Activated T-cell treated with anti-CD3 and anti-CD28 coated beads, Interleukin-2, amount 50 U/mL, for 72 hours (primary cell): ENCODE measurements around the gene PDX1. TPM values are rescaled to one million over a fixed set of nuclear protein-coding genes. Genes with fewer than 3 reads are reported as not detected.
"Not testable (repeated sequence)": the region's sequence is repeated elsewhere in the genome, so short reads cannot be mapped to it uniquely, and the experiment has no call there.

Experiments used
- ATAC-seq, 2 donors: fragments of 150-1000 bp; cut with Tn5 transposase; replicated peaks in 1 of 2; 2 replicates each; pipeline ENCODE4 v1.10.0; 2021; ENCODE audit warnings: moderate library complexity in 2 of 2, mild to moderate bottlenecking in 1 of 2
- DNase-seq, 2 donors: peaks; one replicate each; pipeline ENCODE4 v3.0.0; 2021 to 2022; ENCODE audit warnings: mixed read lengths in 1 of 2
- H3K27ac Mint-ChIP-seq: one replicate; pipeline ENCODE4 v1.8.0; 2022; ENCODE audit warnings: mild to moderate bottlenecking, moderate library complexity, mixed read lengths
- H3K27me3 Mint-ChIP-seq: one replicate; pipeline ENCODE4 v1.8.0; 2022; ENCODE audit warnings: low read depth, mixed read lengths
- H3K36me3 Mint-ChIP-seq, 2 donors: one replicate each; pipeline ENCODE4 v1.8.0; 2022; ENCODE audit warnings: mixed read lengths in 2 of 2, mild to moderate bottlenecking in 1 of 2; ENCODE audit not compliant: insufficient read depth in 2 of 2
- H3K4me1 Mint-ChIP-seq: one replicate; pipeline ENCODE4 v1.8.0; 2022; ENCODE audit warnings: low read depth, mixed read lengths
- H3K4me3 Mint-ChIP-seq, 2 donors: one replicate each; pipeline ENCODE4 v1.8.0; 2022; ENCODE audit warnings: mild to moderate bottlenecking in 2 of 2, mixed read lengths in 2 of 2, moderate library complexity in 2 of 2
- H3K9me3 Mint-ChIP-seq, 2 donors: one replicate each; pipeline ENCODE4 v1.8.0; 2022; ENCODE audit warnings: mixed read lengths in 2 of 2
- total RNA-seq, 2 donors: library from RNA; stranded (reverse); gene quantifications; one replicate each; pipeline ENCODE4 v1.2.3, GENCODE V29; 2022

PDX1 gene
- total RNA-seq, 2 donors from 2014 or later = not detected

DNA sequence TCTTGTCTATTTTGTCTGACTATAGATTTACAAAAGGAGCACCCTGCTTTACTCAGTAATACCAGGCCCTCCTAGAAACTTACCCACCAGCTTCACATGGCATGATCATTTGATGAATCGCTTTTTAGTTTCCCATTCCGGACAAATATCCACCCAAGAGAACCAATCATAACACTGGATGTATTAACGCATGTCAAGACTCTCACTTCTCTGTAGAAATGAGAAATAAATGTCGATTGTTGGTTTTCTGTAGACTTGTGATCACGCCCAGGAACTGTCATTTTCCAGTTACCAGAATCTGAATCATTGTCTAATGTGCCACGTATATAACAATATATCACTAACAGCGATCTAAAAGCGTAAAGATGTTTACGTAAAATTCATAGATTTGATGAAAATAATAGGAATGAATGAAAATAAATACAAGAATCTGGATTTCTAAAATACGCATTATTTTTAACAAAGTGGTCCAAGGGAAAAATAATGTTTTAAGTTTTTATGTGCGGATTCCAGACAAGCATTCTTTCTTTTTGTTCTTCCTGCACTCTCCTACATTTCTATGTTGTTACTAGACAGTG lies 35.3 kb downstream of the PDX1 start:
- Mint-ChIP-seq H3K27me3 (peaks cover 72% of the 10 kb centered on the region), H3K9me3 (peaks cover 0 to under 1% of the 10 kb centered on the region in 2 donors), H3K36me3 (no peaks in the 10 kb centered on the region), H3K27ac (no peak overlapping the region), H3K4me3 (peak overlapping the region in 1 of 2 donors; percentile 9), H3K4me1 (peaks cover 13% of the 10 kb centered on the region)
- no peak for DNase-seq
- no peak for ATAC-seq

DNA sequence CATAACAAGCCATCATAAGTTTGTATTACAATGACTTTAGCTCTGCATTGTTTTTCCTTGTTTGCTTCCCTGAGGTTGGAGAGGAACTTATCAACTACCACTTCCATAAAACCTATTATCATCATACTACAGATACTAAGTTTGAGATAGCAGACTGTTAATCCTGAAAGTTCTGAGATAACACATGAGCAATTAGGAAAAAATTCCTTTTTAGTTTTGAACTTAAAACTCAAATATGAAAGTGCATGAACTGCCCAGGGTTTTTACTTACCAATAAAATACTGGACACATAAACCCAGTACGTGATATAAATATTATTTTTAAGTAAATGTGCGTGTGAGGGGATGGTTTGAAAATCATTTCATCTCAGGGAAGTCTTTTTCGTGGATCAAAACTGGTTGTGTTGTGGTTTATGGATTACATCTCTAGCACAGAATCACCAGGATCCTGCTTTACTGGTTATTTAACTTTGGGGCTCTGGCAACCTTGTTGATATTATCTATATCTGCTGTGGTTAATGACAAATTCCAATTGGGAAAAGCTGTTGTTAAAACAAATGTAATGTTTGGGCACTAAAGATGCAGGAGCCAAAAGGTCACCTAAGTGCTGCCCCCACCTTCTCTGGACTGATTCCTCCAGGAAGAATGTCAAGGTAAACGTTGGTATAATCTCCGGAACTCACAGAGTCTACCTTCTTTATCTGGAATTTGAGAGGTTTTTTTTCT lies 36.9 kb downstream of the PDX1 start:
- Mint-ChIP-seq H3K4me3 (no peak overlapping the region), H3K9me3 (no peaks in the 10 kb centered on the region), H3K36me3 (no peaks in the 10 kb centered on the region), H3K4me1 (peaks cover 16% of the 10 kb centered on the region), H3K27me3 (peaks cover 73% of the 10 kb centered on the region), H3K27ac (no peak overlapping the region)
- ATAC-seq (no peak), DNase-seq (no peak)

DNA sequence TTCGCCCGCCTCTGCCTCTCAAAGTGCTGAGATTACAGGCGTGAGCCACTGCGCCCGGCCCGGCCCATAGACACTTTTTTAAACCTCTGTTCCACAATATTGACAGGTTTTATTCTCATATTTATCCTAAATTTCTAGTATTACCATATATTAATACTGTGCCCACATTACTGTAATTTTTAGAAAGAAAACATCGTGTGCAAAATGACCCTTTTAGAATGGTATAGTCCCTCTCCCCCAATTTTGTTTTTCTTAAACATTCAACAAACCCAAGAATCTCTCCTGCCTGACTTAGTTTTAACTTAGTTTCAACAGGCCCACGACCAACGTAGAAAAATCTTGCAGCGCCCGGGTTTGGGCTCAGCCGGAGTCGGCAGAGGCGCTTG lies 40.2 kb downstream of the PDX1 start:
- peak overlapping the region; percentile 77 to 84 for H3K4me3 Mint-ChIP-seq
- peaks cover 89% of the 10 kb centered on the region for H3K27me3 Mint-ChIP-seq
- H3K27ac Mint-ChIP-seq = no peak overlapping the region
- DNase-seq (no peak), ATAC-seq (no peak)
- H3K4me1 Mint-ChIP-seq = peaks cover 7% of the 10 kb centered on the region
- no peaks in the 10 kb centered on the region for H3K9me3 Mint-ChIP-seq
- H3K36me3 Mint-ChIP-seq = no peaks in the 10 kb centered on the region

DNA sequence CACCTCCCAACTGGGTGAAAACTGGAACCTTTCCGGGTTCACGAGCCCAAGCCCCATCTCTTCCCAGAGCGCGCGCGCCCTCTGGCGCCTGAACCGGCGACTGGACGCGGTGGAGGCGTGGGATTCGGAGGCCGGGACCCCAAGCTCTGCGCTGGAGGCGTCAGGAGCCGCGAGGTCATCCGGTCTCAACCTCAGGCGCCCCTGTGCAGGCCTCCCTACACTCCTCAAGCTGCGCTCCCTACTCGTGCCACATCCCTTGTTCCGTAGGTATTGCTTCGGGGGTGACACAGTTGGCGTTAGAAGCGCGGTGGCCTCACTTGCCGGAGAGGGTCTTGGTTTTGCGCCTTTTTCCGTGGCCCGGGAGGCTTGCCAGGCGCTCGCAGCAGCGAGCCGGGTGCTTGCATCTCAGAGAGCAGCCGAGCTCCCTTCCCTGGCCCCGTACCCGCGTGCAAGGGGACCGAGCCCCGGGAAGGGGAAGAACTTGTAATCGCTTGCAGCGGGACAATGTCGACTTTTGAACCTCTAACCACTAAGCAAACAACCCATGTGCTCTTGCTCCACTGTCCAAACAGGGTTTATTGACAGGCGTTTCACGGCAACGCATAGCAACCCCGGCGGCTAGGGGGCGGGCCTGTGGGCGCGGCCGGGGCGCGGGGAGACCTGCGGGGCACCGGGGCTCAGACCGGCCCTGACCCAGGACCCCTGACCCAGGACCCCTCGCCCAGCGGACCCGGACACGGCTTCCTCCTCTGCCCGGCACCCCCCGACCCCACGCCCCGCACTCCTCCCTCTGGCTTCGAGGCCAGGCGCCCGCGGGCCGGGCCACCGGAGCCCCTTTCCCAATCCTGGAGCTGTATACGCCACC lies 40.8 kb downstream of the PDX1 start:
- Mint-ChIP-seq H3K4me1 (peaks cover 7% of the 10 kb centered on the region), H3K9me3 (no peaks in the 10 kb centered on the region), H3K27ac (no peak overlapping the region), H3K27me3 (peaks cover 89% of the 10 kb centered on the region), H3K36me3 (no peaks in the 10 kb centered on the region), H3K4me3 (peak overlapping the region; percentile 77 to 84)
- ATAC-seq (peak; percentile 51 to 66), DNase-seq (peak; percentile 50 to 64)

DNA sequence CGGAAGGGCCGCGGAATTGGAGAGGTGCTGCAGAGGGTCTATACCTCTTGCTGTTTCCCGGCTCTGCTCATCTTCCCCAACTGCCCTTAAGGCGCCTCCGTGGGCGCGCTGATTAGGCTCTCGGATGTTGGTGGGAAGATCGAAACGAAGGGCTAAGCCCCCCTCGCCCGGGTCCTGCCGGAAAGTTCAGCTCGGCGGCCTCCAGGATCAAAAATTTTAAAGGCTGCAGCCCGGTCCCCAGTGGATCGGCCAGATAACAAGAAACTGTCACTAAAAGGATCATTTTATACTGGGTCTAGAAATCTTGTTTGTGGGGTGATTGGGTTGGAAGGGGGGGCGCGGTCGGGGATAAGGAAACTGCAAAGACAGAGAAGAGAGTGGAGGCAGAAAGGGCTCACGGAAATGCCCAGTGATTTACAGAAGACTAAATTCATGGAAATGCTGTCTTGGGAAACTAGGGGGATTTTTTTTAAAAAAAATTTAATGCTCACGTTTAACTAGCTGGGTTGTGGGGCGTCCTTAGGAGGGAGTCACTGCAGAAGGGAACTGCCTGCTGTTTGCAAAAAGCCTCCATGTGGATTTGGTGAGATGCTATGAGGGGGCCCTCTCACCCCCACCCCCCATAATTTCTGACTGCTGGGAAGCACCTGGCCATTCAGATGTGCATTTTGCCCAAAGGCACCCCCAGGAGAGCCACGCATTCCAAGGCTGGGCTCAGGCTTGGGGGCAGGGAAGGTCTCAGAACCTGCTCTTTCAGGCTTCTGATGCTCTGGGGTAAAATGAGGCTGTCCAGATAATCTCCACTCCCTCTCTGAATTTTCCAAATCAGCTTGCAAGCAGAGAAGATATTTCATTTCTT lies 41.7 kb downstream of the PDX1 start:
- no peak for ATAC-seq
- Mint-ChIP-seq H3K36me3 (no peaks in the 10 kb centered on the region), H3K4me3 (peak overlapping the region; percentile 37 to 54), H3K9me3 (no peaks in the 10 kb centered on the region), H3K27ac (no peak overlapping the region), H3K27me3 (peaks cover 89% of the 10 kb centered on the region), H3K4me1 (peaks cover 10% of the 10 kb centered on the region)
- no peak for DNase-seq

DNA sequence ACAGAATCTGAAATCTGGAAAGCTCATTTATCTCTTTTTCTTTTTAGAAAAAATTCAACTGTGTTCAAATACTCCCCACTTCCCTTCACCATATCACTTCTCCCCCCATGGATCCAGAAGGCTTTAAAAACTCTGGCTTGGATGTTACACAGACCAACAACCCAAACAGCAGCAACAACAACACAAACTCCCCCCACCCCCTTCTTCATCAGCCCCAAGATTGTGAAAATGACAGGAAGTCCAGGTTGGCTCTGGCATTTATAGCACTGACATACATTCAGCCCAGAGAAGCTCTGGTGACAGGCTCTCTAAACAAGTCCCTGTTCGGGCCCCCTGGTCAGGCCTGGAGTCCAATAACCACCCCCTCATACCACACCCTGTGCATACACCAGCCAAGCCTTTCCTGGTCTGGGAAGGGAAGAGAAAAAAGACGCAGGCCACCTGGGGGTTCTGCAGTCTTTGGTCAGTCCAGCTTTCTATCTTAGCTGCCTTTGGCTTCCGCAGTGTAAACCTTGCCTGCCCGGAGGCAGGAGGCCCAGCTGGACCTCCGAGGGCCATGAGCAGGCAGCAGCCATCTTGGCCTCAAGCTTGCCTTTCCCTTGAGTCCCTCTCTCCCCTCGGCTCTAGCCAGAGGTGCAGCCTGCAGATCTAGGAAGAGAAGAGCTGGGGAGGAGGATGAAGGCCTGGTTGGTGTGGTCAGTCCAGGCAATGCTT lies 42.5 kb downstream of the PDX1 start:
- Mint-ChIP-seq H3K4me3 (peak overlapping the region in 1 of 2 donors; percentile 15), H3K4me1 (peaks cover 14% of the 10 kb centered on the region), H3K27ac (no peak overlapping the region), H3K27me3 (peaks cover 86% of the 10 kb centered on the region), H3K36me3 (no peaks in the 10 kb centered on the region), H3K9me3 (no peaks in the 10 kb centered on the region)
- DNase-seq (no peak), ATAC-seq (no peak)

DNA sequence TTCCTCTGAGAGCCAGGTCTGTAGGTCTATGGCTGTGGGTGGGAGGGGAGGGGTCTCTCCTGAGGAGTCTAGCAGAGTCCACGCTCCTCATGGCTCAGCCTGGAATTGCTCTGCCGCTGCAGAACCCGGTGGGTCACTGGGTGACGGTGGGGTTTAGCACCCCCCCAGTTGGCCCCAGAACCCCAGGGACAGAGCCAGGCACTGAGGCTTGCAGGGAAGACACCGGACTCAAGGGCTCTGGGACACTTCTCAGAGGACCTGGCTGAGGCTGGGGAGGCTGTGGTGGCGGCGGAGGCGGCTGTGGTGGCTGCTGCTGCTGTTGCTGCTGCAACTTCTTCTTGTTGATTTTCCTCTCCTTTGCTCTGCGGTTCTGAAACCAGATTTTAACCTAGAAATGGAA lies 43.2 kb downstream of the PDX1 start:
- Mint-ChIP-seq H3K4me3 (no peak overlapping the region), H3K9me3 (no peaks in the 10 kb centered on the region), H3K4me1 (peaks cover 21% of the 10 kb centered on the region), H3K36me3 (peaks cover 0 to 3% of the 10 kb centered on the region in 2 donors), H3K27me3 (peaks cover 87% of the 10 kb centered on the region), H3K27ac (no peak overlapping the region)
- no peak for DNase-seq
- no peak for ATAC-seq

DNA sequence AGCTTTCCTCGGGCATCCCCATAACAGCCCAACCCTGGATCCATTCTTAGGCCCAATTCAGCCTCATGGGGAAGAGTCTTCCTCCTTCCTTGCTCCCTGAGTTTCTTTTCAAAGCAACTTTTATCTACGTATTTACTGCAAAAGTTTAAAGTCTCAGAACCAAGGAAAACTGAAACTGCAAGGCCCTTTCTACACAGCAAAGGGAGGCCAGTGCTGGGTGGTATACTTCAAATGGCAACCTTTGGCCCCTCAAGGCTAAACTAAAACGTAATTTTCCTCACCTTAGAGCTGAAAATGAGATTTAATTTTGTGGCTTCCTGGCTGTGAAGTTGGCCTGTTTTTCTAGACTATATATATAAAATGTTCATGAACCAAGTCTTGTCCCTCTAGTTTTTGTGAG lies 43.7 kb downstream of the PDX1 start:
- H3K9me3 Mint-ChIP-seq = no peaks in the 10 kb centered on the region
- no peak overlapping the region for H3K4me3 Mint-ChIP-seq
- H3K27me3 Mint-ChIP-seq = peaks cover 86% of the 10 kb centered on the region
- no peak for DNase-seq
- no peak for ATAC-seq
- H3K36me3 Mint-ChIP-seq = peaks cover 0 to 3% of the 10 kb centered on the region in 2 donors
- no peak overlapping the region for H3K27ac Mint-ChIP-seq
- peaks cover 23% of the 10 kb centered on the region for H3K4me1 Mint-ChIP-seq

DNA sequence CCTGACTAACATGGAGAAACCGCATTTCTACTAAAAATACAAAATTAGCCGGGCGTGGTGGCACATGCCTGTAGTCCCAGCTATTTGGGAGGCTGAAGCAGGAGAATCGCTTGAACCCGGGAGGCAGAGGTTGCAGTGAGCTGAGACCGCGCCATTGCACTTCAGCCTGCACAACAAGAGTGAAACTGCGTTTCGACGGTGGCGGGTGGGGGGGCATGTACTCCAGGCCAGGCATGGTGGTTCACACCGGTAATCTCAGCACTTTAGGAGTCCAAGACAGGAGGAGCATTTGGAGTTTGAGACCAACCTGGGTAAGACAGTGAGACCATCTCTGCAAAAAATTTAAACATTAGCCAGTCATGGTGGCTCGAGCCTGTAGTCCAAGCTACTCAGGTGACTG lies 44.4 kb downstream of the PDX1 start:
- ATAC-seq, H3K36me3 Mint-ChIP-seq, H3K4me3 Mint-ChIP-seq, DNase-seq, H3K27ac Mint-ChIP-seq, H3K9me3 Mint-ChIP-seq: not testable (repeated sequence)
- H3K27me3 Mint-ChIP-seq = peaks cover 83% of the 10 kb centered on the region
- peaks cover 25% of the 10 kb centered on the region for H3K4me1 Mint-ChIP-seq

DNA sequence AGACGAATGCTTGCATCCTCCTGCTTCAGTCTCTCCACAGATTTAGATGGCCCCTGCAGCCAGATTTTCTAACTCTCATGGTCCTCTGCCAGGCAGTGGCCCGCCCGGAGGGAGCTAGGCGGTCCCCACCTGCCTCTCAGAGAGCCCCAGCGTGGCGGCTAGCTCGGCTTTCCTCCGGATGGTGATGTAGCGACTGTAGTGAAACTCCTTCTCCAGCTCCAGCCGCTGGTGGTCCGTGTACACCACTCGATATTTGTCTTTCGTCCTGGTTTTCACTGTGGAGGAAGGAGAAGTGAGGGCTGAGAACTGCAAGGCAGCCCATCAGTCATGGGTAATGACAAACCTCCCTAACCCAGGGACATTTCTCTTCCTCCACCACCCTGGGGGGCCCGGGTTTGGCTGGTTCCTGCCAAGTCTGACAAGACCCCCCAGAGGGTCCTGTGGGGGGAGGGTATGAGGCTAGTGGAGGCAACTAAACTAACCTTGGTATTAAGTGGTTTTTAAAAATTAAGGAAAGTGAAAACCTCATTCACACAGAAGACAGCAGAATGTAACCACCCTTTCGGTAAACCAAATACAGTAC lies 45.0 kb downstream of the PDX1 start:
- DNase-seq = no peak
- Mint-ChIP-seq H3K36me3 (peaks cover 0 to 3% of the 10 kb centered on the region in 2 donors), H3K4me1 (peaks cover 31% of the 10 kb centered on the region), H3K27me3 (peaks cover 83% of the 10 kb centered on the region), H3K4me3 (no peak overlapping the region), H3K9me3 (no peaks in the 10 kb centered on the region), H3K27ac (no peak overlapping the region)
- ATAC-seq = no peak

DNA sequence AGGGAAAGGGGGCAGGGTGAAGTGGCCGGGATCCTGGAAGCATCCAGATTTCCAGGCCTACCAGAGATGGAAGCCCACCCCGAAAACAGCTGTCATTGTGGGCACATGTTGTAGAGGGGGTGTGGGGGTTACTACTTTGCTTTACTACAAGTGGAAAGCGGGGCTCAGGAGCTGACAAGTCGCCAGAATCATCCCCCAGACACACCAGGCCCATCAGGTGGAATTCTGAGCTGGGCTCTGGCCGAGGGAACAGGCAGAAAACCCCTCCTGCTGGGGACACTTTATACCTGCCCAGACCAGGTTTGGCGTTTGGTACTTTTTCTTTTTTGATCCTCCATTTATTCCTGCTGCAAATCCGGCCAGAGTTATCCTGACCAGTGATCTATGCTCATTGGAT lies 45.5 kb downstream of the PDX1 start:
- H3K9me3 Mint-ChIP-seq = no peaks in the 10 kb centered on the region
- peaks cover 0 to 3% of the 10 kb centered on the region in 2 donors for H3K36me3 Mint-ChIP-seq
- H3K27me3 Mint-ChIP-seq = peaks cover 81% of the 10 kb centered on the region
- no peak overlapping the region for H3K4me3 Mint-ChIP-seq
- ATAC-seq = no peak
- H3K27ac Mint-ChIP-seq = no peak overlapping the region
- no peak for DNase-seq
- peaks cover 28% of the 10 kb centered on the region for H3K4me1 Mint-ChIP-seq
